ENCODE results near the gene TGFBR3.
A peak's percentile ranks its signal among the peaks of the same experiment; 100 is the strongest.

TGFBR3 gene

DNA sequence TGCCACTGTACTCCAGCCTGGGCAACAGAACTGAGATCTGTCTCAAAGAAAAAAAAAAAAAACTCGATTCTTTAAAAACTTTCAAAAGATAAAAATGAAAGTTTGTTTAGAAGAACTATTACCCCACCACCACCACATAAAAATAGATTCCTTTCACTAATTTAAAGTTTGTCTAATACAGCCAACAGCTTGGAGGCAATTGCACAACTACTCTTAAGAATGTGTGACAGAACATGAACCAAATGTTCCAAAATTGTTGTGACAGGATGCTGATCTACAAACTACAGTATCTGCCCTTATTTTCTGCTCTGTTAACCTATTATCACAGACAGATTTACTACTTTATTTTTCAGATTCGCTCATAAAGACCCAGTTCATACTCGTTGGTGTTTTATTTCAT lies 5.5 kb upstream of the TGFBR3 start:
- no peaks in the 10 kb centered on the region for H3K79me1 ChIP-seq (ENCODE audit: low read length)
- no peak overlapping the region for H3K4ac ChIP-seq (ENCODE audit: low read depth, low read length)
- H3K9me3 ChIP-seq (ENCODE audit: insufficient read depth, low read depth, low read length), result no peaks in the 10 kb centered on the region
- H2AK5ac ChIP-seq (ENCODE audit: low read length), result no peak overlapping the region
- no peak overlapping the region for H3K14ac ChIP-seq (ENCODE audit: low read length)
- H3K18ac ChIP-seq (ENCODE audit: low read length), result no peak overlapping the region
- no peak overlapping the region for H4K8ac ChIP-seq (ENCODE audit: low read depth, low read length)
- H3K27ac ChIP-seq (ENCODE audit: low read depth, low read length), result no peak overlapping the region
- no peak overlapping the region for H4K91ac ChIP-seq (ENCODE audit: low read depth, low read length)
- H2AFZ ChIP-seq (ENCODE audit: insufficient read depth, low read length, poor library complexity), result no peak overlapping the region
- H3K4me2 ChIP-seq (ENCODE audit: low read length), result no peak overlapping the region
- H3K23ac ChIP-seq (ENCODE audit: low read length), result no peak overlapping the region
- no peaks in the 10 kb centered on the region for H3K36me3 ChIP-seq (ENCODE audit: control insufficient read depth in 1 of 2, insufficient read depth in 2 of 2, low read length in 2 of 2)
- no peak overlapping the region for H2BK120ac ChIP-seq (ENCODE audit: insufficient read depth, low read length, poor library complexity)
- H4K12ac ChIP-seq (ENCODE audit: low read depth, low read length), result no peak overlapping the region
- H2BK12ac ChIP-seq (ENCODE audit: low read length), result no peak overlapping the region
- H2BK5ac ChIP-seq (ENCODE audit: low read depth, low read length, poor library complexity), result no peak overlapping the region
- no CpG with 5 or more reads among the region's 3 CpGs for WGBS (ENCODE audit: extremely low coverage, insufficient coverage, insufficient read length)
- no peak overlapping the region for H3K4me3 ChIP-seq (ENCODE audit: low read depth, low read length)
- H3K79me2 ChIP-seq (ENCODE audit: control insufficient read depth, insufficient read depth, low read length, poor library complexity), result no peaks in the 10 kb centered on the region
- DNase-seq, result peak; percentile 35 to 81
- no peak overlapping the region for H3K9ac ChIP-seq (ENCODE audit: low read length)
- H3K4me1 ChIP-seq (ENCODE audit: control insufficient read depth in 1 of 2, insufficient read depth in 2 of 2, low read length in 2 of 2), result peaks cover 0 to 3% of the 10 kb centered on the region in 2 experiments
- H3K27me3 ChIP-seq (ENCODE audit: insufficient read depth, low read length), result no peaks in the 10 kb centered on the region

DNA sequence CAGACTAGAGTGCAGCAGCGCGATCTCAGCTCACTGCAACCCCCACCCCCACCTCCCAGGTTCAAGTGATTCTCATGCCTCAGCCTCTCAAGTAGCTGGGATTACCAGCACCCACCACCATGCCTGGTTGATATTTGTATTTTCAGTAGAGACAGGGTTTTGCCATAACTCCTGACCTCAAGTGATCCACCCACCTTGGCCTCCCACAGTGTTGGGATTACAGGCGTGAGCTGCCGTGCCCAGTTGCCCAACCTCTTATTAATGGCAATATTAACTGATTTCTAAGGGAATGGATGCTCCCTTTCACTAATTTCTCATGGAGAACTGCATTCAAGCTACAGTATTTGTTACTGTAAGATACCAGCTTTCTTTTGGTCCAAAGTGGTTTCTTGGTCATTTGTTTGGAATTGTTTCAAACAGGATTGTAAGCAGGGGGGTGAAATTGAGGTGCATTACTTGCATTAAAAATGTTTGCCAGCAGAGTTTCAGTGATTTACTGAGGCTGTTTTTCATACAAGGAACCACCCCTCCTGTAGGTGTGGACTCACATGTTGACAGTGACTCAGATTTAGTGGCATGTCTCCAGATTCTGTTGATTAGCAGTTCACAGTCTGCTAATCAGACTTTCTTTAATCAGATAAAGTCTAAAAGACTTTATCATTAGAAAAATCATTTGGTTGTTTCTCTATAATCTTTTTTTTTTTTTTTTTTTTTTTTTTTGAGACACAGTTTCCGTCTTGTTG lies 3.9 kb upstream of the TGFBR3 start:
- H2BK120ac ChIP-seq (ENCODE audit: insufficient read depth, low read length, poor library complexity), result no peak overlapping the region
- no peaks in the 10 kb centered on the region for H3K36me3 ChIP-seq (ENCODE audit: control insufficient read depth in 1 of 2, insufficient read depth in 2 of 2, low read length in 2 of 2)
- no peak overlapping the region for H3K18ac ChIP-seq (ENCODE audit: low read length)
- peaks cover 7% of the 10 kb centered on the region for H3K79me2 ChIP-seq (ENCODE audit: control insufficient read depth, insufficient read depth, low read length, poor library complexity)
- H3K14ac ChIP-seq (ENCODE audit: low read length), result no peak overlapping the region
- no peak overlapping the region for H4K12ac ChIP-seq (ENCODE audit: low read depth, low read length)
- H4K91ac ChIP-seq (ENCODE audit: low read depth, low read length), result no peak overlapping the region
- peak; percentile 52 to 84 for DNase-seq
- H4K8ac ChIP-seq (ENCODE audit: low read depth, low read length), result no peak overlapping the region
- H2BK5ac ChIP-seq (ENCODE audit: low read depth, low read length, poor library complexity), result no peak overlapping the region
- no peak overlapping the region for H3K9ac ChIP-seq (ENCODE audit: low read length)
- no CpG with 5 or more reads among the region's 5 CpGs for WGBS (ENCODE audit: extremely low coverage, insufficient coverage, insufficient read length)
- H3K4me2 ChIP-seq (ENCODE audit: low read length), result no peak overlapping the region
- peaks cover under 1% of the 10 kb centered on the region for H3K9me3 ChIP-seq (ENCODE audit: insufficient read depth, low read depth, low read length)
- H3K23ac ChIP-seq (ENCODE audit: low read length), result no peak overlapping the region
- H3K27me3 ChIP-seq (ENCODE audit: insufficient read depth, low read length), result peaks cover 7% of the 10 kb centered on the region
- no peak overlapping the region for H2AFZ ChIP-seq (ENCODE audit: insufficient read depth, low read length, poor library complexity)
- H3K79me1 ChIP-seq (ENCODE audit: low read length), result peaks cover 7% of the 10 kb centered on the region
- no peak overlapping the region for H2BK12ac ChIP-seq (ENCODE audit: low read length)
- H3K4ac ChIP-seq (ENCODE audit: low read depth, low read length), result no peak overlapping the region
- H3K27ac ChIP-seq (ENCODE audit: low read depth, low read length), result no peak overlapping the region
- peaks cover 2 to 8% of the 10 kb centered on the region in 2 experiments for H3K4me1 ChIP-seq (ENCODE audit: control insufficient read depth in 1 of 2, insufficient read depth in 2 of 2, low read length in 2 of 2)
- H2AK5ac ChIP-seq (ENCODE audit: low read length), result no peak overlapping the region
- no peak overlapping the region for H3K4me3 ChIP-seq (ENCODE audit: low read depth, low read length)

DNA sequence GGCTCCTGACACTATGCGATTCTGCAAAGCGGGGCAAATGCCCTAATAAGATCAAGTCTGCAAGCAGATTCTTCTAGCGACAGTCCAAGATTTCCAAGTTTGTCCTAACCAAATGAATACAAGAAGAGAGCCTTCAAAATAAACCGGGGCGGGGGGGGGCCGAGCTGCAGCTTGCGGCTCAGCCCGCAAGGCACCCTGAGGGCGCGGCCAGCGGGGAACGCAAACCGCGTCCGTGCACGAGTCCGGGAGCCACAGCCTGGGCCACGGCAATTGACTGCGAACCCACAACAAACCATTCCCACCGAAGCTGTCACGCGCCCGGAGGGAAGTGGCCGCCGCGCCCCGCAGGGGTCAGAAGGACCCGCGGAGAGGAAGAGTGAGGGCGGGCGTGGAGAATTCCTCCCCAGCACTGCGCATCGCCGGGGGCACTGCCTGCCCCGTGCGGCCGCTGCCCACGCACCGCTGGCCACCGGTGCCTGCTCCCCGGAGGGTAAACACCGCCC lies 687 bp downstream of the TGFBR3 start:
- Histone ChIP-seq H3K36me3 (ENCODE audit: control insufficient read depth in 1 of 2, insufficient read depth in 2 of 2, low read length in 2 of 2) (no peaks in the 10 kb centered on the region), H3K4ac (ENCODE audit: low read depth, low read length) (no peak overlapping the region), H3K79me2 (ENCODE audit: control insufficient read depth, insufficient read depth, low read length, poor library complexity) (peaks cover 7% of the 10 kb centered on the region), H3K27me3 (ENCODE audit: insufficient read depth, low read length) (peaks cover 11% of the 10 kb centered on the region), H3K23ac (ENCODE audit: low read length) (no peak overlapping the region), H3K27ac (ENCODE audit: low read depth, low read length) (no peak overlapping the region), H3K9ac (ENCODE audit: low read length) (peak overlapping the region; percentile 72), H4K8ac (ENCODE audit: low read depth, low read length) (peak overlapping the region; percentile 72), H2BK12ac (ENCODE audit: low read length) (no peak overlapping the region), H3K14ac (ENCODE audit: low read length) (peak overlapping the region; percentile 50), H2AFZ (ENCODE audit: insufficient read depth, low read length, poor library complexity) (peak overlapping the region; percentile 50), H3K9me3 (ENCODE audit: insufficient read depth, low read depth, low read length) (peaks cover 2% of the 10 kb centered on the region), H4K12ac (ENCODE audit: low read depth, low read length) (no peak overlapping the region), H3K18ac (ENCODE audit: low read length) (peak overlapping the region; percentile 16), H3K4me3 (ENCODE audit: low read depth, low read length) (peak overlapping the region; percentile 79), H2AK5ac (ENCODE audit: low read length) (no peak overlapping the region), H3K79me1 (ENCODE audit: low read length) (peaks cover 7% of the 10 kb centered on the region), H4K91ac (ENCODE audit: low read depth, low read length) (no peak overlapping the region), H3K4me2 (ENCODE audit: low read length) (peak overlapping the region; percentile 93), H3K4me1 (ENCODE audit: control insufficient read depth in 1 of 2, insufficient read depth in 2 of 2, low read length in 2 of 2) (peaks cover 2 to 10% of the 10 kb centered on the region in 2 experiments), H2BK120ac (ENCODE audit: insufficient read depth, low read length, poor library complexity) (no peak overlapping the region), H2BK5ac (ENCODE audit: low read depth, low read length, poor library complexity) (no peak overlapping the region)
- DNase-seq, result peak; percentile 16 to 54
- no CpG with 5 or more reads among the region's 42 CpGs for WGBS (ENCODE audit: extremely low coverage, insufficient coverage, insufficient read length)

DNA sequence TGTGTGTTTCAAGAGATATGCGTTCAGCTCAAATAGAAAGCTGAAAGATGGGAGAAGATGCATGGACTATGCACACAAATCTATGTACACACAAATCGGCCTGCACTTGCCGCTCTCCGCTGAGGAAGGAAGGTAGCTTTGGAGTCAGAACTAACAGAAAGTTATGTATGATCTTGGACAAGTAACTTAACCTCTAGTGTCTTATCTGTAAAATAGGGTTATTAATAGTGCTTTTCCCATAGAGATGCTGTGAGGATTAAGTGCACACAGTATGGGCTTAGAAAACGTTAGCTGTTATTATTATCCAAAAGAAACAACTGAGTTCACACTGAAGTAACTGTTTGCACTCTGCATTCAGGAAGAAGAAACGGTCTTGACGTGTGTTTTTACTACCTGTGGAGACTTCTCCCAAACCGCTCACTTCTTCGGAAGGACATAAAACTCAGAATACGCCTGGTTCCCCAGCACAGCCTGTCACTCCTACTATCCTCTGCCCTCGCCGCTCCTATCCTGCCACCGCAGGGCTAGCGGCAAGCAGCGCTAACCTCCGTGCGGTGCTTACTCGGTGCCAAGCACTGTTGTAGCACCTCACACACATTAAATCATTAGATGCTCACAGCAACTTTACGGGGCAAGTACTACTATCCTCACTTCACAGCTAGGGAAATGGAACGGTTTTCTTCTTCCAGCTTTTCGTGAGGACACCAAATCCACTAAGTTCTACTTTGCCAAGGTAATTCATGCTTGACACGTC lies 1.3 kb downstream of the TGFBR3 start:
- peaks cover 11% of the 10 kb centered on the region for H3K27me3 ChIP-seq (ENCODE audit: insufficient read depth, low read length)
- DNase-seq, result peak in 1 of 2 donors; percentile 26
- no CpG with 5 or more reads among the region's 22 CpGs for WGBS (ENCODE audit: extremely low coverage, insufficient coverage, insufficient read length)
- no peak overlapping the region for H2BK5ac ChIP-seq (ENCODE audit: low read depth, low read length, poor library complexity)
- no peak overlapping the region for H4K12ac ChIP-seq (ENCODE audit: low read depth, low read length)
- no peak overlapping the region for H4K91ac ChIP-seq (ENCODE audit: low read depth, low read length)
- H3K4ac ChIP-seq (ENCODE audit: low read depth, low read length), result no peak overlapping the region
- no peak overlapping the region for H2BK12ac ChIP-seq (ENCODE audit: low read length)
- peaks cover 2 to 10% of the 10 kb centered on the region in 2 experiments for H3K4me1 ChIP-seq (ENCODE audit: control insufficient read depth in 1 of 2, insufficient read depth in 2 of 2, low read length in 2 of 2)
- no peak overlapping the region for H3K23ac ChIP-seq (ENCODE audit: low read length)
- no peak overlapping the region for H2AK5ac ChIP-seq (ENCODE audit: low read length)
- peaks cover 7% of the 10 kb centered on the region for H3K79me1 ChIP-seq (ENCODE audit: low read length)
- H3K18ac ChIP-seq (ENCODE audit: low read length), result no peak overlapping the region
- H3K4me3 ChIP-seq (ENCODE audit: low read depth, low read length), result no peak overlapping the region
- H2BK120ac ChIP-seq (ENCODE audit: insufficient read depth, low read length, poor library complexity), result no peak overlapping the region
- no peak overlapping the region for H4K8ac ChIP-seq (ENCODE audit: low read depth, low read length)
- no peak overlapping the region for H3K14ac ChIP-seq (ENCODE audit: low read length)
- H3K36me3 ChIP-seq (ENCODE audit: control insufficient read depth in 1 of 2, insufficient read depth in 2 of 2, low read length in 2 of 2), result no peaks in the 10 kb centered on the region
- H3K79me2 ChIP-seq (ENCODE audit: control insufficient read depth, insufficient read depth, low read length, poor library complexity), result peaks cover 7% of the 10 kb centered on the region
- H3K9me3 ChIP-seq (ENCODE audit: insufficient read depth, low read depth, low read length), result peaks cover 2% of the 10 kb centered on the region
- no peak overlapping the region for H2AFZ ChIP-seq (ENCODE audit: insufficient read depth, low read length, poor library complexity)
- no peak overlapping the region for H3K27ac ChIP-seq (ENCODE audit: low read depth, low read length)
- H3K9ac ChIP-seq (ENCODE audit: low read length), result no peak overlapping the region
- H3K4me2 ChIP-seq (ENCODE audit: low read length), result peak overlapping the region; percentile 93

Data from trophoblast cell (in vitro differentiated cells and primary cell).